Esophagus muscularis mucosa (tissue), 3 donors: ENCODE data around the gene ADAMTS3.
A peak's percentile ranks its signal among the peaks of the same experiment; 100 is the strongest.

Source experiments
- CTCF ChIP-seq, 3 experiments: fragments of 200-600 bp in 2 of 3; fragments of 450-650 bp in 1 of 3; sonication (generic) in 2 of 3; IDR thresholded peaks; one replicate each; pipeline ENCODE4 v1.5.1; 2017 to 2019; ENCODE audit warnings: antibody characterized with exemption in 3 of 3, mild to moderate bottlenecking in 2 of 3, moderate library complexity in 1 of 3
- POLR2A ChIP-seq: fragments of 450-650 bp; IDR thresholded peaks from one replicate; pipeline ENCODE4 v1.6.1; 2017; ENCODE audit warnings: antibody characterized with exemption, moderate library complexity, mild to moderate bottlenecking, low read depth

GRCh38 chr4:72567821-72568675 lies 973 bp downstream of the ADAMTS3 start:
- TF ChIP-seq CTCF (IDR thresholded peaks at IDR 0.05) (peak; percentile 15 to 50 (median 24)), POLR2A (no peak)
